ENCODE results near the gene REP15.
"Not testable (repeated sequence)": the region's sequence is repeated elsewhere in the genome, so short reads cannot be mapped to it uniquely, and the experiment has no call there.

The REP15 gene

GRCh38 chr12:27732281-27732680 lies 36.0 kb downstream of the REP15 start:
- Histone ChIP-seq H3K9me3 (ENCODE audit: insufficient read depth, low read length) (no peaks in the 10 kb centered on the region), H3K36me3 (replicated peaks; ENCODE audit: low read depth, low read length) (peaks cover 24% of the 10 kb centered on the region), H2AFZ (ENCODE audit: low read depth, low read length) (no peak overlapping the region), H3K27ac (ENCODE audit: low read length) (no peak overlapping the region), H3K9ac (ENCODE audit: low read length) (no peak overlapping the region), H4K20me1 (ENCODE audit: insufficient read depth, low read length) (no peaks in the 10 kb centered on the region), H3K4me2 (ENCODE audit: low read length) (no peak overlapping the region), H3K27me3 (ENCODE audit: low read depth, low read length) (no peaks in the 10 kb centered on the region), H3K79me2 (ENCODE audit: low read length) (peaks cover 2% of the 10 kb centered on the region; the same call in 1 of the 2 replicates), H3K4me1 (ENCODE audit: low read length) (no peaks in the 10 kb centered on the region), H3K4me3 (ENCODE audit: low read length) (no peak overlapping the region)
- TF ChIP-seq EZH2phosphoT487 (IDR thresholded peaks at IDR 0.05; ENCODE audit: low read depth) (no peak), CTCF (IDR thresholded peaks at IDR 0.05; ENCODE audit: low read depth, low read length) (peak; percentile 50)

DNA sequence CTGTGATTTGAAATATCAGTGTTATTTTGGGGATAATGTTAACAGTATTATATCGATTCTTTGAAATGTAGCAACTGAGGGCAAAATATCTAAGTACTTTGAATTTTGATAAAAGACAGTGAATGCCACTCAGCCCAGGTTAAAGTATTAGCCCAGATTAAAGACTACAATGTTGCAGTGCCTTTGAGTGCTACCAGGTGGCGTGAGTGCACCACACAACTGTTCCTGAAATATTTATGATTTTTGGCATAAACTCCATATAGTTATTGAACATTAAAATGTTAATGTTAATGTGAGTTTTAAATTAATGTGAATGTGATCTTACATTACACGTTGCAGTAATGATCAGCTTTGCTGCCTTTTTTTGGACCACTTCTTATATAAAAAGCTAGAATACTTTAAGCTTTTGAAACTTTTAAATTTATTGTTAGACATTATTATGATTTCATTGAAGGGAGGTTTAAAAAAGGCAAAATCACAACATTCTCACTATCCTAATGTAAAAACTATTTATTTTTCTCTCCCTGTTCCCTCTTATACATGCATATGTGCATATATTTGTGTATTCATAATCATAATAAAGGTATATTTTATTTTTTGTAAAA lies 36.9 kb downstream of the REP15 start:
- Histone ChIP-seq H4K20me1 (ENCODE audit: insufficient read depth, low read length) (no peaks in the 10 kb centered on the region), H3K9ac (ENCODE audit: low read length) (no peak overlapping the region), H3K36me3 (replicated peaks; ENCODE audit: low read depth, low read length) (peaks cover 24% of the 10 kb centered on the region), H3K27me3 (ENCODE audit: low read depth, low read length) (no peaks in the 10 kb centered on the region), H3K27ac (ENCODE audit: low read length) (no peak overlapping the region), H3K9me3 (ENCODE audit: insufficient read depth, low read length) (no peaks in the 10 kb centered on the region), H3K79me2 (ENCODE audit: low read length) (no peaks in the 10 kb centered on the region; the same call in 1 of the 2 replicates), H3K4me1 (ENCODE audit: low read length) (no peaks in the 10 kb centered on the region), H2AFZ (ENCODE audit: low read depth, low read length) (no peak overlapping the region), H3K4me3 (ENCODE audit: low read length) (no peak overlapping the region), H3K4me2 (ENCODE audit: low read length) (no peak overlapping the region)
- no peak for TF ChIP-seq EZH2phosphoT487 (IDR thresholded peaks at IDR 0.05; ENCODE audit: low read depth)
- TF ChIP-seq CTCF (IDR thresholded peaks at IDR 0.05; ENCODE audit: low read depth, low read length): peak; percentile 86

DNA sequence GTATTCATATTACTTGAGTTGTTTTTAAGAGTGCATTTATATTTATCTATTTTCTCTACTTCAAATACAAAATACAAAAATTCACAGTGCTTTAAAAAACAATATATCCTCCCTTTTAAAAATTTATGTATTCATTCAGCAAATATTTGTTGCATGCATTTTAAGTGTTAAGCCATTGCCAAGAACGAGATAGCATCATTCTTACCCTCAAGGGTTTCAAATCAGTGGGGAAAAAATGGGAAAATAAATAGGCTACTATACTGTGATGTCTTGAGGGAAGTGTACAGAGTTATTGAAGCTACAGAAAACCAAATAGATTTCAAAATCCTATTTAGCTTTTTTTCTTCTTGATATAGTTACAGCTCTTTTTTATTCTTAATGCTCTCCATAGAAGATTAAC lies 37.5 kb downstream of the REP15 start:
- Histone ChIP-seq H3K27ac (ENCODE audit: low read length) (no peak overlapping the region), H3K4me2 (ENCODE audit: low read length) (no peak overlapping the region), H3K4me1 (ENCODE audit: low read length) (no peaks in the 10 kb centered on the region), H3K36me3 (replicated peaks; ENCODE audit: low read depth, low read length) (peaks cover 24% of the 10 kb centered on the region), H3K79me2 (ENCODE audit: low read length) (no peaks in the 10 kb centered on the region; the same call in 1 of the 2 replicates), H3K4me3 (ENCODE audit: low read length) (no peak overlapping the region), H3K9me3 (ENCODE audit: insufficient read depth, low read length) (no peaks in the 10 kb centered on the region), H3K27me3 (ENCODE audit: low read depth, low read length) (no peaks in the 10 kb centered on the region), H4K20me1 (ENCODE audit: insufficient read depth, low read length) (no peaks in the 10 kb centered on the region), H3K9ac (ENCODE audit: low read length) (no peak overlapping the region), H2AFZ (ENCODE audit: low read depth, low read length) (no peak overlapping the region)
- TF ChIP-seq EZH2phosphoT487 (IDR thresholded peaks at IDR 0.05; ENCODE audit: low read depth) (no peak), CTCF (IDR thresholded peaks at IDR 0.05; ENCODE audit: low read depth, low read length) (no peak)

GRCh38 chr12:27734321-27734720 lies 38.1 kb downstream of the REP15 start:
- not testable (repeated sequence) for H3K4me3 ChIP-seq (ENCODE audit: low read length); H4K20me1 ChIP-seq (ENCODE audit: insufficient read depth, low read length); H2AFZ ChIP-seq (ENCODE audit: low read depth, low read length); H3K27me3 ChIP-seq (ENCODE audit: low read depth, low read length); H3K4me2 ChIP-seq (ENCODE audit: low read length); H3K9me3 ChIP-seq (ENCODE audit: insufficient read depth, low read length); H3K79me2 ChIP-seq (ENCODE audit: low read length); H3K4me1 ChIP-seq (ENCODE audit: low read length); H3K27ac ChIP-seq (ENCODE audit: low read length); H3K9ac ChIP-seq (ENCODE audit: low read length)
- peaks cover 21% of the 10 kb centered on the region for H3K36me3 ChIP-seq (replicated peaks; ENCODE audit: low read depth, low read length)
